CD4-positive, alpha-beta T cell treated with Interleukin-15 for 4 hours (primary cell): Measurements from ENCODE around the gene ATP10B.
"Not testable (repeated sequence)": the region's sequence is repeated elsewhere in the genome, so short reads cannot be mapped to it uniquely, and the experiment has no call there.

Experiments
- DNase-seq: peaks from one replicate; pipeline ENCODE4 v3.0.0-alpha.2; 2020; ENCODE audit warnings: low spot score

ATP10B gene

GRCh38 chr5:160812996-160813395, 39.0 kb downstream of the ATP10B start:
- not testable (repeated sequence) for DNase-seq

- DNase-seq, result no peak
Measured at GRCh38 chr5:160805376-160805775, 46.6 kb downstream of the ATP10B start.

- no peak for DNase-seq
Measured at GRCh38 chr5:160802592-160802991, 49.4 kb downstream of the ATP10B start.

GRCh38 chr5:160800375-160801275, 51.4 kb downstream of the ATP10B start:
- no peak for DNase-seq

GRCh38 chr5:160799184-160799583, 52.8 kb downstream of the ATP10B start:
- DNase-seq, result no peak

GRCh38 chr5:160797020-160797419, 55.0 kb downstream of the ATP10B start:
- no peak for DNase-seq

- no peak for DNase-seq
Measured at GRCh38 chr5:160793530-160793899, 58.5 kb downstream of the ATP10B start.

- no peak for DNase-seq
Measured at GRCh38 chr5:160792732-160793529, 59.1 kb downstream of the ATP10B start.

GRCh38 chr5:160792281-160792680, 59.7 kb downstream of the ATP10B start:
- DNase-seq, result no peak

GRCh38 chr5:160789219-160789859, 62.7 kb downstream of the ATP10B start:
- no peak for DNase-seq

- no peak for DNase-seq
Measured at GRCh38 chr5:160788102-160788660, 63.8 kb downstream of the ATP10B start.

GRCh38 chr5:160787240-160787639, 64.8 kb downstream of the ATP10B start:
- DNase-seq, result peak; percentile 4

- no peak for DNase-seq
Measured at GRCh38 chr5:160774666-160775315, 77.2 kb downstream of the ATP10B start.

- no peak for DNase-seq
Measured at GRCh38 chr5:160773646-160774410, 78.2 kb downstream of the ATP10B start.

- DNase-seq, result no peak
Measured at GRCh38 chr5:160772854-160773253, 79.2 kb downstream of the ATP10B start.

- DNase-seq, result no peak
Measured at GRCh38 chr5:160770718-160771117, 81.3 kb downstream of the ATP10B start.

GRCh38 chr5:160769301-160769700, 82.7 kb downstream of the ATP10B start:
- DNase-seq, result no peak

GRCh38 chr5:160767062-160767461, 84.9 kb downstream of the ATP10B start:
- no peak for DNase-seq

- DNase-seq, result no peak
Measured at GRCh38 chr5:160760008-160760407, 92.0 kb downstream of the ATP10B start.

- DNase-seq, result no peak
Measured at GRCh38 chr5:160757194-160757593, 94.8 kb downstream of the ATP10B start.
